GM12872 (cell line): ENCODE measurements around the gene CLEC10A.

Experiments used
- CTCF ChIP-seq: IDR thresholded peaks from 3 replicates; pipeline ENCODE4 v1.5.1; 2011; ENCODE audit warnings: low read depth, mild to moderate bottlenecking, low read length, moderate library complexity; ENCODE audit not compliant: insufficient read depth

CLEC10A gene

GRCh38 chr17:7068268-7068667, 11.8 kb downstream of the CLEC10A start:
- no peak for TF ChIP-seq CTCF

- TF ChIP-seq CTCF = no peak
Observed at GRCh38 chr17:7067198-7067597, 12.9 kb downstream of the CLEC10A start.

DNA sequence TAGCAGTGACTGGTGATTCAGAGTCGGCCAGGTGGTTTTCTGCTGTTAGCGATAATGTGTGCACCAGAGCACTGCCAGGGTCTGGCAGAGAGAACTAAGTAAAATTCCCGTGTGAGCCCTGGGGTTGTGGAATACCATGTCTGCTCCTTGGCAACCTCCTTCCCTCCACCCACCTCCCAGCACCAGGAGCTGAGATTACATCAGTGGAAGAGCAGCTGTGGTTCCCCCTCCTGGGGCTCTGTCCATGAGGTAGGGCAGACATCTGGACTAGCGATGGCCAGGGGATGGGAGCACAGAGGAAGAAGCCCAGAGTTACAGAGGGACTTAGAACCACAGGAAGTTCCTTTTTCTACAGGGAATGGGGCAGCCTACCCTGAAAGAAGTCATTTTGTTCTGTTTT, 15.8 kb downstream of the CLEC10A start:
- no peak for TF ChIP-seq CTCF

- TF ChIP-seq CTCF = no peak
Observed at GRCh38 chr17:7063518-7064094, 16.4 kb downstream of the CLEC10A start.

- TF ChIP-seq CTCF = no peak
Observed at GRCh38 chr17:7060165-7060891, 19.7 kb downstream of the CLEC10A start.

- no peak for TF ChIP-seq CTCF
Observed at GRCh38 chr17:7058831-7059447, 21.1 kb downstream of the CLEC10A start.

DNA sequence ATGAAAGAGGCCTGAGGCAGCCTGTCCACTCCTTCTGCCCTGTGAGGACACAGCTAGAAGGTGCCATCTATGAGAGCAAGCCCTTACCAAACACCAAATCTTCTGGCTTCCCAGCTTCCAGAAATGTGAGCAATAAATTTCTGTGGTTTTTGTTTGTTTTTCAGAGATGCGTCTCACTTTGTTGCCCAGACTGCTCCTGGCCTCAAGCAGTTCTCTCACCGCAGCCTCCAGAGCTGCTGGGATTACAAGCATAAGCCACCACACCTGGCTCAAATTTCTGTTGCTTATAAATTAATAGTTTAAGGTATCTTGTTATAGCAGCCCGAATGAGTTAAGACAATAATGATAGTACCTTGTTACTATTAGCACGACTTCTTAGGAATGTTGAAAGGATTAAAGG, 23.7 kb downstream of the CLEC10A start:
- TF ChIP-seq CTCF = no peak
